ENCODE data around the gene INPP4A. TPM values are rescaled to one million over a fixed set of nuclear protein-coding genes. Genes with fewer than 3 reads are reported as not detected.

Gene INPP4A
- total and polyA plus RNA-seq, 2 of the 13 experiments (the other 11 are each of a cell fraction or from before 2014, with no cell fraction given), result 10.1 to 10.9 TPM

DNA sequence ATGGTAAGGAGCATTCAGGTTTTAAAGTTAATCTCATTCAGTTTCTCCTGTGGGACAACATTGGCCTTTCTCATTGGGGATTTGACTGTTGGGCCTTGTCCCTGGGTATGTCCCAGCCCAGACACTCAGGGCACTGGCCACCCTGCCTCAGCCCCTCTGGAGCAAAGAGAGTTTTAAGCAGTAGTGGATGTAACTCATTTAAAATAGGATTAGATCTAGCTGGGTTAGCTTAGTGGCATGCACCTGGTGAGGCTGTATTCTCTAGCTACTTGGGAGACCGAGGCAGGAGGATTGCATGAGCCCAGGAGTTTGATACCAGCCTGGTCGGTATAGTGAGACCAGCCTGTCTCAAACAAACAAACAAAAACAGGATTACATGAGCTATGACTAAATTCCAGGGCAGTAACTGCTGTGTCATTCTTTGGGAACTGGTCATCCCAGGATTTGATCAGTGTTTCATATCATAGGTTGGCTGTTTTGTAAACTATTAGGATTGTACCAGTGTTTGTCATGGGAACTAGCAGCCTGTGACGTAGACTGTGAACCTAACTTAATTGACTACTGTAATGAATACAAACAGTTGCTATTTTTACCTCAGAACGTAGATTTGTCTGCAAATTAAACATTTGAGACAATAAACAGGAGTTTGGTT lies 12.5 kb downstream of the INPP4A start:
- no peak overlapping the region for H3K27ac ChIP-seq (ENCODE audit: extremely low read length, insufficient read depth, low read length)
- H3K36me3 ChIP-seq (replicated peaks in 1 of 2; ENCODE audit: control insufficient read depth in 1 of 2, insufficient read depth in 2 of 2, low read length in 2 of 2), result peaks cover 0 to 5% of the 10 kb centered on the region in 2 experiments; a peak in 4 of 5 replicates
- FAIRE-seq (no peak), ATAC-seq (no peak), DNase-seq (ENCODE audit: low spot score) (no peak)
- CTCF ChIA-PET (ENCODE audit: low intra/inter-chr PET ratio, low total read pairs), result no interaction called here
- no TSS peak for BruUV-seq (replicated peaks)
- no peak overlapping the region for H3K4me3 ChIP-seq (replicated peaks in 1 of 3; ENCODE audit: insufficient read depth in 1 of 3, low read depth in 2 of 3, low read length in 3 of 3)
- H3K79me2 ChIP-seq (ENCODE audit: insufficient read depth, low read length), result peaks cover 14% of the 10 kb centered on the region
- peak; percentile 21; the same call in 1 of the 2 replicates for TF ChIP-seq CREB1 (IDR thresholded peaks at IDR 0.05)
- no peak for TF ChIP-seq CREB1 (CRISPR knock-in tag; IDR thresholded peaks at IDR 0.05)
- TF ChIP-seq ZNF839 (CRISPR knock-in tag; IDR thresholded peaks at IDR 0.05; ENCODE audit: borderline replicate concordance), result no peak
- no peak for TF ChIP-seq TCF7 (IDR thresholded peaks at IDR 0.05; ENCODE audit: low read depth)
- no peak for TF ChIP-seq SATB2 (CRISPR knock-in tag; IDR thresholded peaks at IDR 0.05)
- TF ChIP-seq ZBTB42 (CRISPR knock-in tag; IDR thresholded peaks at IDR 0.05), result no peak
- TF ChIP-seq MAFK (conservative IDR thresholded peaks at IDR 0.05 in 1 of 2, IDR thresholded peaks at IDR 0.05 in 1 of 2; ENCODE audit: low read length in 2 of 2), result 0 out of 4 replicates have a peak, but pooled peaks have one; percentile 27 to 32
- no peak for TF ChIP-seq KDM2A (CRISPR knock-in tag; IDR thresholded peaks at IDR 0.05; ENCODE audit: borderline replicate concordance, low read depth)
- no peak for TF ChIP-seq THAP11 (CRISPR knock-in tag; IDR thresholded peaks at IDR 0.05)
- TF ChIP-seq NFE2L2 (IDR thresholded peaks at IDR 0.05; ENCODE audit: low read length), result peak; percentile 85
- no peak for TF ChIP-seq NONO (IDR thresholded peaks at IDR 0.05)
- no peak for TF ChIP-seq NONO (CRISPR knock-in tag; conservative IDR thresholded peaks at IDR 0.05)
- no peak overlapping the region for H2AFZ ChIP-seq (ENCODE audit: low read length)
- H3K4me1 ChIP-seq (ENCODE audit: insufficient read depth, low read length), result peaks cover 16% of the 10 kb centered on the region
- in situ Hi-C loops (cut with HindIII; ENCODE audit: extremely low pct_ligation_motif_present, low pct_unique_long_range_greater_than_20kb) (no loop called here), intact Hi-C loops (cut with micrococcal nuclease; ENCODE audit: unreplicated experiment) (no loop called here)
- peaks cover 4% of the 10 kb centered on the region; the same call in 1 of the 2 replicates for H4K20me1 ChIP-seq (ENCODE audit: insufficient read depth, low read length)
- H3K27me3 ChIP-seq (ENCODE audit: control insufficient read depth in 1 of 2, insufficient read depth in 2 of 2, low read length in 2 of 2), result no peaks in the 10 kb centered on the region
- no peak overlapping the region for H3K4me2 ChIP-seq (ENCODE audit: low read depth, low read length)
- H3K9me3 ChIP-seq (ENCODE audit: low read length), result no peaks in the 10 kb centered on the region
- POLR2A ChIA-PET, result no interaction called here
- no peak overlapping the region for H3K9ac ChIP-seq (ENCODE audit: insufficient read depth, low read depth, low read length)
- WGBS (ENCODE audit: low lambda C conversion rate), result 85% methylated on average over 4 of the region's 4 CpGs
